Stimulated activated CD8-positive, alpha-beta memory T cell treated with anti-CD3 and anti-CD28 coated beads, Interleukin-15, amount 100 ng/mL, for 1 hour (primary cell): ENCODE data around the gene ASTN2.
"Not testable (repeated sequence)": the region's sequence is repeated elsewhere in the genome, so short reads cannot be mapped to it uniquely, and the experiment has no call there.

Experiments used
- DNase-seq: peaks from one replicate; pipeline ENCODE4 v3.0.0-alpha.2; 2020; ENCODE audit warnings: low read depth

ASTN2 gene

GRCh38 chr9:116697362-116697761 lies 717.5 kb downstream of the ASTN2 start:
- DNase-seq = no peak

GRCh38 chr9:116695438-116695837 lies 719.4 kb downstream of the ASTN2 start:
- no peak for DNase-seq

- DNase-seq = no peak
Observed at GRCh38 chr9:116694785-116695291, 720.0 kb downstream of the ASTN2 start.

GRCh38 chr9:116693233-116693731 lies 721.6 kb downstream of the ASTN2 start:
- no peak for DNase-seq

GRCh38 chr9:116692616-116693015 lies 722.2 kb downstream of the ASTN2 start:
- no peak for DNase-seq

GRCh38 chr9:116691607-116692006 lies 723.2 kb downstream of the ASTN2 start:
- DNase-seq = no peak

GRCh38 chr9:116690805-116691204 lies 724.1 kb downstream of the ASTN2 start:
- not testable (repeated sequence) for DNase-seq

GRCh38 chr9:116689486-116690032 lies 725.3 kb downstream of the ASTN2 start:
- no peak for DNase-seq

GRCh38 chr9:116688806-116689485 lies 725.9 kb downstream of the ASTN2 start:
- no peak for DNase-seq

GRCh38 chr9:116687754-116688135 lies 727.1 kb downstream of the ASTN2 start:
- DNase-seq = no peak

- peak; percentile 89 for DNase-seq
Observed at GRCh38 chr9:116687074-116687753, 727.6 kb downstream of the ASTN2 start, which contains the start of gene TRIM32. TRIM32 (plus strand) TSS chr9:116687305; CDS start chr9:116697743, 10,438 bp downstream.

GRCh38 chr9:116686693-116687073 lies 728.2 kb downstream of the ASTN2 start:
- no peak for DNase-seq

GRCh38 chr9:116686135-116686534 lies 728.7 kb downstream of the ASTN2 start:
- DNase-seq = no peak

GRCh38 chr9:116685166-116685565 lies 729.7 kb downstream of the ASTN2 start:
- no peak for DNase-seq

- no peak for DNase-seq
Observed at GRCh38 chr9:116683535-116683934, 731.3 kb downstream of the ASTN2 start.

GRCh38 chr9:116674210-116674980 lies 740.5 kb downstream of the ASTN2 start:
- no peak for DNase-seq

GRCh38 chr9:116673375-116673774 lies 741.5 kb downstream of the ASTN2 start:
- no peak for DNase-seq

GRCh38 chr9:116671605-116672004 lies 743.3 kb downstream of the ASTN2 start:
- no peak for DNase-seq

- DNase-seq = no peak
Observed at GRCh38 chr9:116668970-116669695, 745.7 kb downstream of the ASTN2 start.

- no peak for DNase-seq
Observed at GRCh38 chr9:116663581-116663980, 751.3 kb downstream of the ASTN2 start.

- no peak for DNase-seq
Observed at GRCh38 chr9:116662646-116663310, 752.1 kb downstream of the ASTN2 start.
